GM19452 (cell line): ENCODE data around the gene GRB14.
"Not testable (repeated sequence)": the region's sequence is repeated elsewhere in the genome, so short reads cannot be mapped to it uniquely, and the experiment has no call there.

ENCODE experiments used
- ATAC-seq: cut with Tn5 transposase; IDR thresholded peaks from one replicate; pipeline ENCODE4 v1.9.1; 2021; ENCODE audit not compliant: unreplicated experiment

The GRB14 gene

DNA sequence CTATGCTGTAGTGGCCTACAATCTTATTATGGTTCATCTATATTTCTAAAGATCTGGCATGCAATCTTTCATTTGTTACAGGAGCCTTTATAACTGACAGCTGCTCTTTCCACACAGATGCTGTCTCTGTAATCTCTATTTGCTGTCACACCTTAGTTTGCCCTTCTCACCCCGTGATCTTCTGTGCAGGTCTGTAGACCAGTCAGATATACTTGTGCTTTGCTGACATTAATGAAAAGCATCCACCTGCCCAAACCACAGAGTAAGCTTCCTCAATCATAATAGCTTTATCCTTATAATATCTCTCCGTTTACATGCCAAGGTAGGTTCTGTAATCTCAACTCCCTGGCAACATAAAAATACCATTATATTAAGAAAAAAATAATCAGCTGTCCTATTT is 122.4 kb downstream of the GRB14 start:
- no peak for ATAC-seq

DNA sequence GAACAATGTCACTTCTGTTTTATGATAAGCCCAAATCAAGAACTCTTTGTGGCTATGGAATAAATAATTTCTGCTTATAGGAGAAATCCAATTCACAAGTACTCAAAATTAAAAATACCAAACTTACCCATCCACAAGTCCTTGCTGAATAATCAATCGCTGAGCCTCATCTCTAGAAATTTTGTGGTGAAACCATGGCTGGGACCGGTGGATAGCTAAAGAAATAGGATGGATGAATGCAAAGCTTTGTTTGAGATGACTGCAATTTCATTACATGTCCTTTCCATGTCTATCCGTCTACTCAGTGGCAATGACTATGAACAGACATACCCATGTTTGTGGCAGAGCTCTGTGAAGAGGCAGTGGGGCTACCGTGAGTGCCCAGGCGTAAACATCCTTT is 124.4 kb downstream of the GRB14 start:
- ATAC-seq: no peak

- no peak for ATAC-seq
These were observed 124.9 kb downstream of the GRB14 start for GRCh38 chr2:164496421-164496820.

DNA sequence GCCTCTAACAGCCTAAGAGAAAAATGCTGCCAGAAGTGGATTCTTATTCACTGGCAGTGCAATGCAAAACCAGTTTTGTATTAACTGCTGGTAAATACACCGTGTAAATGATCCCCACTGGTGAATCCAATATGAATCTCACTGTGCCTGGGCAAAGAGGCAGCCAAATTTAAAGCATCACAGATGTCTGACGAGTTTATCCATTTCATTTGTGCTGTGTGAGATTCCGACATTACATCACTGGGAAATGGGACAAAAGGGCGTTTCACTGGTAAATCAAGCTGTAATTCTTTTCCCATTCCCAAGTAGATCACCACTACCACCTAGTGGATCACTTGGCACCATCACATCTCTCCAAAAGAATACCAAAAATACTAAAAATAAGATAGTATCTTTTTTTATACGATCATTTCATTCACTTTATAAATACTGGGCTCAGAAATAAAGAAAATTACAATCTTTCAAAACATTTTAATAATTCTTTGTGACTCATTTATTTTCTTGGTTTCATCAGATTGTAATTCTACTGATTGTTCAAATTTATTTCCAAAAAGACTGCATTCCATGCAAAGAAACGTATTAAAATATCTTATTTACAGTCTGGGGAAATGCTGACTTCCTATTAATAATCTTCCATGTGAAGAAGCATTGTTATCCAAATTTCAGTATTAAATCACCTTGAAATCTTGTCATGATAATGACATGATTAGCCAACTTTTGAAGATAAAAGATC is 125.6 kb downstream of the GRB14 start:
- no peak for ATAC-seq

DNA sequence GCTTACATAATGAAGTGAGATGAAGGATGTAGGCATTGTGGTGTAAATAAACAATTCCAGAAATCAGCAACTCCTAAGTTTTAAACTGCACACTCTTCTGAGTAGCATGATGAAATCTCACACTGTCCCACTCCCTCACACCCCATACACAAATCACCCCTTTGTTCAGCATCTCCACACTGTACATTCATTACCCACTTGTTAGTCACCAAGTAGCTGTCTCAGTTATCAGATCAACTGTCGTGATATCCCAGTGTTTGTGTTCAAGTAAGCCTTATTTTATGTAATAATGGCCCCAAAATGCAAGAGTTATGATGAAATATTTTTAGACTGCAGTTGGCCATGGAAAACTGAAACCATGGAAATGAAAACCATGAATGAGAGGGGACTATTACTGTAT is 135.7 kb downstream of the GRB14 start:
- no peak for ATAC-seq

GRCh38 chr2:164479460-164479859 is 141.8 kb downstream of the GRB14 start:
- ATAC-seq: no peak

GRCh38 chr2:164478205-164478604 is 143.1 kb downstream of the GRB14 start:
- ATAC-seq: no peak

- no peak for ATAC-seq
These were observed 146.4 kb downstream of the GRB14 start for GRCh38 chr2:164474873-164475272.

DNA sequence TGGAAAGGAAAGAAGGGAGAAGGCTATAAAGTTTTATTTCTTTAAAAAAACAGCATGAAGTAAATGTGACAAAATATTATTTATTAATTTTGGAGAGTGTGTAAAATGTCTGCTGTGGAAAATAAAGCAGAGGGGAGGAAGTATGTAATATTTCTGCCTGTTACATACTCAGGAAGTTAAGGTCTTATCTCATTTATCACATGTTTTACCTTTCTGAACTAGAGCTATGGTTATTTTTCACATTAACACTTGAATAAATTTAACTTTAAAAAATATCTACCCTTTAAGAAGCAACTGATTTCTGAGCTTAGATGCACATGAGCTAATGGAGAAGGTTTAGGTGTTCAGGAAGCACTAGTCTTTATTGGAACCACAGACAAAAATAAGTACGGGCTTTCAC is 148.3 kb downstream of the GRB14 start:
- ATAC-seq: no peak

DNA sequence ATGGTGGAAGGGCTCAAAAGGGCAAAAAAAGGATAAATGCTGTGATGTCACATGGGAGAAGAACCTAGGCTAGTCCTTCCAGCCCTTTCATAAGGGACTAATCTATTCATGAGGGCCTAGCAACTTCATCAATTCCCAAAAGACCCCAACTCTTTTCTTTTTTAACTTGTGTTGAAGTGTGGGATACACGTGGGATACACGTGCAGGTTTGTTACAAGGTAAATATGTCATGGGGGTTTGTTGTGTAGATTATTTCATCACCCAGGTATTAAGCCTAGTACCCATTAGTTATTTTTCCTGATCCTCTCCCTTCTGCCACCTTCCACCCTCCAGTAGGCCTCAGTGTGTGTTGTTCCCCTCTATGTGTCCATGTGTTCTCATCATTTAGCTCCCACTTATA is 156.2 kb downstream of the GRB14 start:
- ATAC-seq: not testable (repeated sequence)

GRCh38 chr2:164464376-164464775 is 156.9 kb downstream of the GRB14 start:
- no peak for ATAC-seq

- ATAC-seq: no peak
These were observed 162.5 kb downstream of the GRB14 start for GRCh38 chr2:164458792-164459191.

DNA sequence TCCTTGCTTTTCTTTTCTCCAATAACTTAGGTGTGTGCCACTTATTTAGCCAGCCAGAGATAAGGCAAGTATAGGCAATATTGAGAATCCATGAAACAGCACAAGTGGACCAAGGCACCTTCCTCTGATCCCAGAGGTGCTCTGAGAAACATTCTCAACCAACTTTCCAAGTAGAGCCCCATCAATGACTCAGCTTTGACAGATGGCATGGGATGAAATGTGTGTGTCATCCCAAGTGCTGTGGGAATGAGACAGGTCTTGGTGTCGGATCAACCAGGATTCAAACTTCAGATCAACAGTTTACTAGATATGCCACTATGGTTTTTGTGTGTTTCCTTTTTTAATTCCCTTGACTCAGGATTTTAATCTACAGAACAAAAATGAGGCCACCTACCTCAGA is 164.0 kb downstream of the GRB14 start:
- ATAC-seq: no peak

- ATAC-seq: no peak
These were observed 164.7 kb downstream of the GRB14 start for GRCh38 chr2:164456619-164457018.

- ATAC-seq: no peak
These were observed 167.5 kb downstream of the GRB14 start for GRCh38 chr2:164453656-164454305.

- ATAC-seq: no peak
These were observed 171.0 kb downstream of the GRB14 start for GRCh38 chr2:164450278-164450677.

GRCh38 chr2:164449706-164450105 is 171.6 kb downstream of the GRB14 start:
- no peak for ATAC-seq

- no peak for ATAC-seq
These were observed 173.6 kb downstream of the GRB14 start for GRCh38 chr2:164447660-164448059.
